A375 (cell line): Measurements from ENCODE around the gene RASA2. TPM values are rescaled to one million over a fixed set of nuclear protein-coding genes. Genes with fewer than 3 reads are reported as not detected.

Experiments
- total RNA-seq: library from RNA; depleted of rRNA; stranded (reverse); fragments of >200 nt; shearing (Covaris generic); gene quantifications from 2 replicates; pipeline ENCODE4 v1.2.3, GENCODE V29; 2014; rRNA removed

Gene RASA2
- total RNA-seq: 10.3 and 13.5 TPM in 2 replicates

DNA sequence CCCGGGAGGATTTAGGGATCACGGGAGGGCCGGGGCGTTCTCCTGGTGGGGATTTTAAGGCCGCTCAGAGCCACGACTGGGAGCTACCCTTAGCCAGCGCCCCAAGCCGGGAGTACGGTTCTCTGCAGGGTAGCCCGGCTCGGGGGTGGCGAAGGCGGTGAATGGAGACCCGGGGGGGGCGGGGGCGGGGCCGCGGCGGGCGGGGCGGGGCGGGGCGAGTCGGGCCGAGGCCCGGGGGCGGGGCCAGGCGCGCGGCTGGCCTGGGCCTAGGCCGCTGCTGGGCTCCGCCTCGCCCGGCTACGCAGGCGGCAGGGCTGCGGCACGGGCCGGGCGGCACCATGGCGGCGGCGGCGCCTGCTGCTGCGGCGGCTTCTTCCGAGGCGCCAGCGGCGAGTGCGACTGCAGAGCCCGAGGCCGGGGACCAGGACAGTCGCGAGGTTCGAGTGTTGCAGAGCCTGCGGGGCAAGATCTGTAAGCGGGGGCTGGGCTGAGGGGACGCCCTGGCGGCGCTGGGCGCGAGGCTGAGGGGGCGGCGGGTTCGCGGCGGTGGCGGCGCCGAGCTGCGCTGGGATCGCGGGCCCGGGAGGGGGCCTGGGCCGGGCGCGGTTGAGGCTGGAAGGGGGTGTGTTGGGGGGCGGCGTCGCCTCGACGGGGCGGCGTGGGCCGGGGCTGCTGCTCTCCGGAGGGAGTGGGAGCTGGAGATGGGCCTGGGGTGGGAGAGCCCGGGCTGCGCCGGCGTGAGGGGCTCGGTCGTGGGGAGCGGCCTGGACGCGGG lies at the start of gene RASA2:
RASA2 (plus strand) TSS at position 282 of the 775 bp plus-strand sequence; CDS start at position 339, 57 bp downstream.

Other genes with a start within 250 kb of the RASA2 start
- gene ZBTB38, start 118.5 kb upstream of the RASA2 start, total RNA-seq: 184 and 201 TPM in 2 replicates